Stimulated activated CD4-positive, alpha-beta T cell treated with anti-CD3 and anti-CD28 coated beads, Interleukin-4, amount 100 ng/mL, for 4 hours (primary cell): ENCODE results near the gene PODNL1.

ENCODE experiments used
- DNase-seq, 2 experiments: peaks; one replicate each; pipeline ENCODE4 v3.0.0-alpha.2; 2020

The PODNL1 gene

GRCh38 chr19:13956365-13956744 is 18.1 kb upstream of the PODNL1 start:
- DNase-seq, result no peak

GRCh38 chr19:13955662-13956364 is 17.6 kb upstream of the PODNL1 start:
- DNase-seq, result no peak

GRCh38 chr19:13954185-13954584 is 16.0 kb upstream of the PODNL1 start:
- DNase-seq, result no peak

- no peak for DNase-seq
Measured at GRCh38 chr19:13952931-13953531, 14.8 kb upstream of the PODNL1 start.

- DNase-seq, result peak; percentile 96 to 99
Measured at GRCh38 chr19:13952154-13952930, 14.1 kb upstream of the PODNL1 start, which contains the start of gene DCAF15. DCAF15 (plus strand) TSS chr19:13952509; CDS start chr19:13952513, 4 bp downstream.

- no peak for DNase-seq
Measured at GRCh38 chr19:13951799-13952153, 13.6 kb upstream of the PODNL1 start.

- DNase-seq, result no peak
Measured at GRCh38 chr19:13951043-13951442, 12.8 kb upstream of the PODNL1 start.

- no peak for DNase-seq
Measured at GRCh38 chr19:13946414-13946813, 8.2 kb upstream of the PODNL1 start.

- no peak for DNase-seq
Measured at GRCh38 chr19:13942023-13942684, 3.9 kb upstream of the PODNL1 start.

- DNase-seq, result no peak
Measured at GRCh38 chr19:13937479-13938300, 527 bp downstream of the PODNL1 start.

- DNase-seq, result no peak
Measured at GRCh38 chr19:13935765-13936510, 2.3 kb downstream of the PODNL1 start.

GRCh38 chr19:13934785-13935109 is 3.5 kb downstream of the PODNL1 start:
- no peak for DNase-seq

GRCh38 chr19:13932911-13933393 is 5.3 kb downstream of the PODNL1 start:
- DNase-seq, result no peak

- DNase-seq, result no peak
Measured at GRCh38 chr19:13932149-13932637, 6.0 kb downstream of the PODNL1 start.

GRCh38 chr19:13931391-13932148 is 6.6 kb downstream of the PODNL1 start:
- no peak for DNase-seq

GRCh38 chr19:13930402-13930801 is 7.8 kb downstream of the PODNL1 start:
- DNase-seq, result no peak

GRCh38 chr19:13929956-13930355 is 8.3 kb downstream of the PODNL1 start:
- DNase-seq, result no peak

- no peak for DNase-seq
Measured at GRCh38 chr19:13929340-13929739, 8.9 kb downstream of the PODNL1 start.

- DNase-seq, result no peak
Measured at GRCh38 chr19:13926715-13927114, 11.5 kb downstream of the PODNL1 start.

GRCh38 chr19:13926010-13926409 is 12.2 kb downstream of the PODNL1 start:
- no peak for DNase-seq
